ENCODE measurements around the gene OMG.

Gene OMG

GRCh38 chr17:31275116-31275515, 21.9 kb downstream of the OMG start:
- H3K4me3 ChIP-seq (ENCODE audit: low read depth, low read length): no peak overlapping the region
- no peak for DNase-seq (ENCODE audit: low read depth)
- TF ChIP-seq CTCF (IDR thresholded peaks at IDR 0.05; ENCODE audit: control insufficient read depth, extremely low read depth, insufficient read depth): no peak

- no peak overlapping the region for H3K4me3 ChIP-seq (ENCODE audit: low read depth, low read length)
- DNase-seq (ENCODE audit: low read depth): peak; percentile 79
- TF ChIP-seq CTCF (IDR thresholded peaks at IDR 0.05; ENCODE audit: control insufficient read depth, extremely low read depth, insufficient read depth): no peak
Measured at GRCh38 chr17:31274252-31274651, 22.8 kb downstream of the OMG start.

GRCh38 chr17:31273516-31273915, 23.5 kb downstream of the OMG start:
- no peak for TF ChIP-seq CTCF (IDR thresholded peaks at IDR 0.05; ENCODE audit: control insufficient read depth, extremely low read depth, insufficient read depth)
- DNase-seq (ENCODE audit: low read depth): no peak
- no peak overlapping the region for H3K4me3 ChIP-seq (ENCODE audit: low read depth, low read length)

GRCh38 chr17:31272803-31273202, 24.2 kb downstream of the OMG start:
- no peak overlapping the region for H3K4me3 ChIP-seq (ENCODE audit: low read depth, low read length)
- no peak for DNase-seq (ENCODE audit: low read depth)
- TF ChIP-seq CTCF (IDR thresholded peaks at IDR 0.05; ENCODE audit: control insufficient read depth, extremely low read depth, insufficient read depth): no peak

GRCh38 chr17:31272236-31272635, 24.8 kb downstream of the OMG start:
- no peak for TF ChIP-seq CTCF (IDR thresholded peaks at IDR 0.05; ENCODE audit: control insufficient read depth, extremely low read depth, insufficient read depth)
- DNase-seq (ENCODE audit: low read depth): no peak
- no peak overlapping the region for H3K4me3 ChIP-seq (ENCODE audit: low read depth, low read length)

- no peak for DNase-seq (ENCODE audit: low read depth)
- TF ChIP-seq CTCF (IDR thresholded peaks at IDR 0.05; ENCODE audit: control insufficient read depth, extremely low read depth, insufficient read depth): no peak
- no peak overlapping the region for H3K4me3 ChIP-seq (ENCODE audit: low read depth, low read length)
Measured at GRCh38 chr17:31269578-31269983, 27.5 kb downstream of the OMG start.

GRCh38 chr17:31269036-31269577, 27.9 kb downstream of the OMG start:
- TF ChIP-seq CTCF (IDR thresholded peaks at IDR 0.05; ENCODE audit: control insufficient read depth, extremely low read depth, insufficient read depth): no peak
- no peak for DNase-seq (ENCODE audit: low read depth)
- H3K4me3 ChIP-seq (ENCODE audit: low read depth, low read length): no peak overlapping the region

All from LNCaP clone FGC (cell line).